ENCODE data around the gene ANKRD53.

GRCh38 chr2:70948337-70949003, 30.0 kb upstream of the ANKRD53 start:
- TF ChIP-seq EZH2 (optimal IDR thresholded peaks at IDR 0.05; ENCODE audit: low read depth, low read length) (no peak), EZH2phosphoT487 (IDR thresholded peaks at IDR 0.05; ENCODE audit: low read length) (no peak)
- TF ChIP-seq, protein P1, sequence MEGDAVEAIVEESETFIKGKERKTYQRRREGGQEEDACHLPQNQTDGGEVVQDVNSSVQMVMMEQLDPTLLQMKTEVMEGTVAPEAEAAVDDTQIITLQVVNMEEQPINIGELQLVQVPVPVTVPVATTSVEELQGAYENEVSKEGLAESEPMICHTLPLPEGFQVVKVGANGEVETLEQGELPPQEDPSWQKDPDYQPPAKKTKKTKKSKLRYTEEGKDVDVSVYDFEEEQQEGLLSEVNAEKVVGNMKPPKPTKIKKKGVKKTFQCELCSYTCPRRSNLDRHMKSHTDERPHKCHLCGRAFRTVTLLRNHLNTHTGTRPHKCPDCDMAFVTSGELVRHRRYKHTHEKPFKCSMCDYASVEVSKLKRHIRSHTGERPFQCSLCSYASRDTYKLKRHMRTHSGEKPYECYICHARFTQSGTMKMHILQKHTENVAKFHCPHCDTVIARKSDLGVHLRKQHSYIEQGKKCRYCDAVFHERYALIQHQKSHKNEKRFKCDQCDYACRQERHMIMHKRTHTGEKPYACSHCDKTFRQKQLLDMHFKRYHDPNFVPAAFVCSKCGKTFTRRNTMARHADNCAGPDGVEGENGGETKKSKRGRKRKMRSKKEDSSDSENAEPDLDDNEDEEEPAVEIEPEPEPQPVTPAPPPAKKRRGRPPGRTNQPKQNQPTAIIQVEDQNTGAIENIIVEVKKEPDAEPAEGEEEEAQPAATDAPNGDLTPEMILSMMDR (IDR thresholded peaks at IDR 0.05; ENCODE audit: low read length), result peak; percentile 85

Measured in MM.1S (cell line).